Stomach (tissue), 9 donors: Measurements from ENCODE around the gene RAB4B. TPM values are rescaled to one million over a fixed set of nuclear protein-coding genes. Genes with fewer than 3 reads are reported as not detected.

ENCODE experiments used
- DNase-seq, 2 donors: peaks; one replicate each; pipeline versions ENCODE4 v3.0.0 to v3.0.0-alpha.2; 2013 to 2019
- H3K27ac ChIP-seq, 5 donors: fragments of 200-600 bp in 4 of 5; sonication (generic) in 4 of 5; one replicate each; pipeline ENCODE4 v1.5.1; 2013 to 2019; ENCODE audit warnings: mild to moderate bottlenecking in 1 of 5, moderate library complexity in 1 of 5
- H3K27me3 ChIP-seq, 3 donors: fragments of 200-600 bp; sonication (generic); one replicate each; pipeline ENCODE4 v1.5.1; 2017 to 2019; ENCODE audit warnings: mixed run types in 1 of 3
- H3K36me3 ChIP-seq, 4 donors: fragments of 200-600 bp; sonication (generic); 1 replicate in 3 of 4; 2 replicates in 1 of 4; pipeline ENCODE4 v1.5.1; 2016 to 2019
- H3K4me1 ChIP-seq, 4 donors: fragments of 200-600 bp; sonication (generic); one replicate each; pipeline ENCODE4 v1.5.1; 2016 to 2019
- H3K4me3 ChIP-seq, 4 donors: fragments of 200-600 bp; sonication (generic) in 3 of 4; one replicate each; pipeline ENCODE4 v1.5.1; 2016 to 2019; ENCODE audit warnings: mild to moderate bottlenecking in 1 of 4
- H3K9me3 ChIP-seq, 4 donors: fragments of 200-600 bp; sonication (generic); one replicate each; pipeline ENCODE4 v1.5.1; 2016 to 2019
- EP300 ChIP-seq: sonication (generic); formaldehyde crosslinking; IDR thresholded peaks from one replicate; pipeline ENCODE4 v1.6.1; 2017; ENCODE audit warnings: antibody characterized with exemption
- POLR2A ChIP-seq, 4 donors: fragments of 450-650 bp; IDR thresholded peaks; one replicate each; pipeline ENCODE4 v1.6.1; 2016; ENCODE audit warnings: antibody characterized with exemption in 4 of 4, control low read depth in 2 of 4, mild to moderate bottlenecking in 1 of 4, moderate library complexity in 1 of 4
- POLR2AphosphoS5 ChIP-seq, 3 donors: sonication (generic); formaldehyde crosslinking; IDR thresholded peaks; one replicate each; pipeline ENCODE4 v1.6.1; 2016; ENCODE audit warnings: antibody characterized with exemption in 3 of 3
- WGBS, 5 donors: extraction: QIAGEN DNeasy Blood & Tissue Kit in 3 of 5; methylation state at CpG; one replicate each; pipeline versions ENCODE4 v1.1.5 to v1.1.7; 2013 to 2018; 5-methylcytosine and 5-hydroxymethylcytosine counted together
- intact Hi-C: fragments of 100-400 bp; cut with DNase I; formaldehyde crosslinking; loops from one replicate; pipeline ENCODE4 v1.15.1; 2023; ENCODE audit warnings: low total_unique reads
- polyA plus RNA-seq, 3 donors: library from polyadenylated mRNA; stranded (reverse); fragments of 200-250 nt; gene quantifications; one replicate each; pipeline ENCODE4 v1.2.3, GENCODE V29; 2013
- total RNA-seq, 5 donors: library from RNA; depleted of rRNA; stranded (reverse); fragments of >200 nt; gene quantifications; one replicate each; pipeline versions ENCODE4 v1.1.0 to v1.2.3, GENCODE V29; 2014 to 2016
- TF ChIP-seq, protein P1 (sequence below), 7 experiments: fragments of 450-650 bp in 4 of 7; fragments of 200-600 bp in 3 of 7; sonication (generic) in 3 of 7; IDR thresholded peaks; one replicate each; pipeline ENCODE4 v1.5.1; 2016 to 2019; ENCODE audit warnings: antibody characterized with exemption in 7 of 7, control low read depth in 2 of 7, mild to moderate bottlenecking in 1 of 7
- donor health status: healthy with polysubstance abuse.
- donor health status: Bipolar disorder and iron deficiency.
- donor health status: healthy.

Gene RAB4B
- total and polyA plus RNA-seq, 8 donors, result 10.3 to 53.7 (median 39.2) TPM; not detected in 1

DNA sequence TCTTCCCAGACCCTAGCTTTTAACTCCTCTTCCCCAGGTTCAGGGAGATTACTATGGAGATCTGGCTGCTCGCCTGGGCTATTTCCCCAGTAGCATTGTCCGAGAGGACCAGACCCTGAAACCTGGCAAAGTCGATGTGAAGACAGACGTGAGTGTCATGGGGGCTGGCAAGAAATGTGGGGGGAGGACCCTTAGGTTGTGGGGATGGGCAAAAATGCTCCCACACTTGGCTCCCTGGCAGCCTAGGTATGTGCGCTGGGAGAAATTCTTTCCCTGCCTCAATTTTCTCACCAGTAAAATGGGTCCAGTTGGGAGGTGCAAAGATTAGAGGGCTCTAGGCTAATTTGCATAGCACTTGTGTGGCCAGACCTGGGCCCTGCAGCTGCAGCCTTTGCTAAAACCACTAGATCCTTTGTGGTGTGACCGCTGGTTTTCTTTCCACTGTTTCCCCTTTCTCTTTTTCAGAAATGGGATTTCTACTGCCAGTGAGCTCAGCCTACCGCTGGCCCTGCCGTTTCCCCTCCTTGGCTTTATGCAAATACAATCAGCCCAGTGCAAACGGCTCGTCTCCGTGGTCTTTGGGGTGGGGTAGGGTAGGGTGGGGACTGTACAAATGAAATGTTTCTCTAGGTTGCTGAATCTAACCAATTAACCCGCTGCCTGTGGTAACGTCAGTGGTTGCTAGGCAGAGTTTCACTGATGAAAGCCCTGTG, 959 bp upstream of the RAB4B start:
- WGBS, 5 donors, result 8 to 12% (median 9%) methylated on average over 13 of the region's 13 CpGs
- intact Hi-C loops, result no loop called here
- Histone ChIP-seq H3K27ac (peak overlapping the region; percentile 96 to 99 (median 98)), H3K36me3 (peaks cover 0 to 10% (median 3%) of the 10 kb centered on the region in 4 donors), H3K9me3 (no peaks in the 10 kb centered on the region), H3K27me3 (no peaks in the 10 kb centered on the region), H3K4me3 (peak overlapping the region; percentile 45 to 78 (median 64)), H3K4me1 (peaks cover 13 to 23% (median 19%) of the 10 kb centered on the region in 4 donors)
- DNase-seq, result peak; percentile 94 to 98
- TF ChIP-seq POLR2AphosphoS5 (IDR thresholded peaks at IDR 0.05) (peak in 2 of 3 donors; percentile 58 to 80), EP300 (no peak)
- TF ChIP-seq, protein P1, sequence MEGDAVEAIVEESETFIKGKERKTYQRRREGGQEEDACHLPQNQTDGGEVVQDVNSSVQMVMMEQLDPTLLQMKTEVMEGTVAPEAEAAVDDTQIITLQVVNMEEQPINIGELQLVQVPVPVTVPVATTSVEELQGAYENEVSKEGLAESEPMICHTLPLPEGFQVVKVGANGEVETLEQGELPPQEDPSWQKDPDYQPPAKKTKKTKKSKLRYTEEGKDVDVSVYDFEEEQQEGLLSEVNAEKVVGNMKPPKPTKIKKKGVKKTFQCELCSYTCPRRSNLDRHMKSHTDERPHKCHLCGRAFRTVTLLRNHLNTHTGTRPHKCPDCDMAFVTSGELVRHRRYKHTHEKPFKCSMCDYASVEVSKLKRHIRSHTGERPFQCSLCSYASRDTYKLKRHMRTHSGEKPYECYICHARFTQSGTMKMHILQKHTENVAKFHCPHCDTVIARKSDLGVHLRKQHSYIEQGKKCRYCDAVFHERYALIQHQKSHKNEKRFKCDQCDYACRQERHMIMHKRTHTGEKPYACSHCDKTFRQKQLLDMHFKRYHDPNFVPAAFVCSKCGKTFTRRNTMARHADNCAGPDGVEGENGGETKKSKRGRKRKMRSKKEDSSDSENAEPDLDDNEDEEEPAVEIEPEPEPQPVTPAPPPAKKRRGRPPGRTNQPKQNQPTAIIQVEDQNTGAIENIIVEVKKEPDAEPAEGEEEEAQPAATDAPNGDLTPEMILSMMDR (IDR thresholded peaks at IDR 0.05), result peak in 1 of 7 experiments; percentile 7

DNA sequence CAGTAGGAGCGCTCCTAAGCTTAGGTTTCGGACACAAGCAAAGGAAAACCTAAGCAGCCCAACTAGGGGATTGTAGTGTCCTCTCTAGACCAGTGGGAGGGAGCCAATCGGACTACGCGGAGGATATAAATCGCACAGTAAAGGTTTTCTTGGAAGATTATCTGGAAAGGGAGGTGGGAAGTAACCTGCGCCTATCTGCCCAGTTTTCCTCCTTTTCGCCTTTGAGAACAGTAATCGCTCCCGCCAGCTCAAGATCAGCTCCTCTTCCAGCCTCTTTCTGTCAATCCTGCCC, 456 bp upstream of the RAB4B start:
- Histone ChIP-seq H3K4me1 (peaks cover 13 to 23% (median 19%) of the 10 kb centered on the region in 4 donors), H3K27ac (peak overlapping the region; percentile 96 to 99 (median 98)), H3K9me3 (no peaks in the 10 kb centered on the region), H3K36me3 (peaks cover 0 to 15% (median 5%) of the 10 kb centered on the region in 4 donors), H3K27me3 (no peaks in the 10 kb centered on the region), H3K4me3 (peak overlapping the region; percentile 45 to 78 (median 64))
- no peak for DNase-seq
- TF ChIP-seq POLR2AphosphoS5 (IDR thresholded peaks at IDR 0.05), result no peak
- TF ChIP-seq POLR2A (IDR thresholded peaks at IDR 0.05), result no peak
- no peak for TF ChIP-seq EP300
- TF ChIP-seq, protein P1 (IDR thresholded peaks at IDR 0.05), result no peak
- WGBS, 5 donors, result 0 to 2% (median 0%) methylated on average over 10 of the region's 10 CpGs
- intact Hi-C loops, result no loop called here

DNA sequence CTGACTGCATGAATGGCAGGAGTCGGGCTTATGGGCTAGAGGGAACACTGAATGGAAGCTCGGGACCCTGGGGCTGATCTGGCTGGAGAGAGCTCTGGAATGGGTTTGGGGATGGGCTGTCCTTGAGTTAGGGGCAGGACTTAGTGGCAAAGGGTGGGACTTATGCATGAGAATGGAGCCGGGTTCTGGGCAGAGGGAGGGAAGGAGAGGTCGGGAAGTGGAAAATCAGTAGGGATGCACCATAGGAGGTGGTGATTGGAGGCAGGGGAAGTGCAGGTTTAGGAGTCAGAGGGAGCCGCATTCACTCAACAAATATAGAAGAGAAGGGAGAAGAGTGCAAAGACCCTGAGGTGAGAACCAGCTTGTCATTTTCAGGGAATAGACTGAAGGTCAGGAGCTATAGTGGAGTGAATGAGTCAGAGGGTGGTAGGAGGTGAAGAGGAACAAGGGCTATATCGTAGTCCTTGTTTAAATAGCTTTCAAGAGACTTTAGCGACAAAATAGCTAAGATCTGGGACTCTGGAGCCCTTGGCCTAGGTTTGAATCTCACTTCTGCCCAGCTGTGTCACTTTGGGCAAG, 748 bp downstream of the RAB4B start:
- peak overlapping the region; percentile 96 to 99 (median 98) for H3K27ac ChIP-seq
- peaks cover 1 to 25% (median 10%) of the 10 kb centered on the region in 4 donors for H3K36me3 ChIP-seq
- H3K4me3 ChIP-seq, result peak overlapping the region; percentile 45 to 78 (median 64)
- no peaks in the 10 kb centered on the region for H3K9me3 ChIP-seq
- WGBS, 5 donors, result 5 to 12% (median 8%) methylated on average over 7 of the region's 7 CpGs
- H3K4me1 ChIP-seq, result peaks cover 13 to 23% (median 19%) of the 10 kb centered on the region in 4 donors
- no peaks in the 10 kb centered on the region for H3K27me3 ChIP-seq
- peak in 1 of 2 donors; percentile 60 for DNase-seq
- TF ChIP-seq EP300, result no peak
- no peak for TF ChIP-seq POLR2AphosphoS5 (IDR thresholded peaks at IDR 0.05)
- TF ChIP-seq POLR2A (IDR thresholded peaks at IDR 0.05), result no peak
- TF ChIP-seq, protein P1 (IDR thresholded peaks at IDR 0.05), result no peak
- intact Hi-C loops, result no loop called here

DNA sequence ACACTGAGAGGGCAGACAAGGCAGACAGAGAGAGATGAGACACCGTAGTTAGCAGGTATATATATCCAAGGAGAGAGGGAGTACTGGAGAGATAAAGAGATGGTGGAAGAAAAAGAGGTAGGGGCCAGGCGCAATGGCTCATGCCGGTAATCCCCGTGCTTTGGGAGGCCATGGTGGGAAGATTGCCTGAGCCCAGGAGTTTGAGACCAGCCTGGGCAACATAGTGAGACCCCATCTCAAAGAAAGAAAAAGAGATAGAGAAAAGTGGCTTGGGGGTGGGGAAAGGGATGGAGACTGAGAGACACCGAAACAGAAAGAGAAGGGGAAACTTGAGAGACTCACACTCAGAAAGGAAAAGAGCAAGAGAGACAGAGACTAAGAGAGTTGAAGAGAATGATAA, 2.5 kb downstream of the RAB4B start:
- Histone ChIP-seq H3K9me3 (no peaks in the 10 kb centered on the region), H3K27me3 (no peaks in the 10 kb centered on the region), H3K4me1 (peaks cover 13 to 23% (median 19%) of the 10 kb centered on the region in 4 donors), H3K36me3 (peaks cover 4 to 43% (median 26%) of the 10 kb centered on the region in 4 donors), H3K4me3 (no peak overlapping the region), H3K27ac (no peak overlapping the region)
- intact Hi-C loops, result no loop called here
- DNase-seq, result no peak
- TF ChIP-seq POLR2A (IDR thresholded peaks at IDR 0.05), result no peak
- TF ChIP-seq POLR2AphosphoS5 (IDR thresholded peaks at IDR 0.05), result no peak
- no peak for TF ChIP-seq EP300
- TF ChIP-seq, protein P1 (IDR thresholded peaks at IDR 0.05), result no peak
- 92 to 95% (median 94%) methylated on average over 5 of the region's 5 CpGs for WGBS, 5 donors
